Muscle layer of colon (tissue), 2 donors: ENCODE data around the gene TCF7.

Source experiments
- H3K27ac ChIP-seq: one replicate; pipeline ENCODE4 v1.7.0; 2013; ENCODE audit warnings: low read depth, mild to moderate bottlenecking, low read length, moderate library complexity
- H3K27me3 ChIP-seq, 2 donors: one replicate each; pipeline ENCODE4 v1.7.0; 2013; ENCODE audit warnings: low read length in 2 of 2, mild to moderate bottlenecking in 2 of 2; ENCODE audit not compliant: insufficient read depth in 2 of 2, control insufficient read depth in 1 of 2
- H3K36me3 ChIP-seq: one replicate; pipeline ENCODE4 v1.7.0; 2013; ENCODE audit warnings: mild to moderate bottlenecking, low read length; ENCODE audit not compliant: insufficient read depth
- H3K4me1 ChIP-seq: one replicate; pipeline ENCODE4 v1.7.0; 2013; ENCODE audit warnings: mild to moderate bottlenecking, low read length; ENCODE audit not compliant: insufficient read depth
- H3K4me3 ChIP-seq, 2 donors: one replicate each; pipeline ENCODE4 v1.7.0; 2013; ENCODE audit warnings: low read length in 2 of 2, low read depth in 1 of 2, mild to moderate bottlenecking in 1 of 2, moderate library complexity in 1 of 2
- H3K9ac ChIP-seq: one replicate; pipeline ENCODE4 v1.7.0; 2013; ENCODE audit warnings: low read length
- H3K9me3 ChIP-seq: one replicate; pipeline ENCODE4 v1.7.0; 2013; ENCODE audit warnings: mild to moderate bottlenecking, low read length
- donor health status: abdominal sarcoma.
- donor health status: Adenocarcinoma of cecum.

The TCF7 gene

DNA sequence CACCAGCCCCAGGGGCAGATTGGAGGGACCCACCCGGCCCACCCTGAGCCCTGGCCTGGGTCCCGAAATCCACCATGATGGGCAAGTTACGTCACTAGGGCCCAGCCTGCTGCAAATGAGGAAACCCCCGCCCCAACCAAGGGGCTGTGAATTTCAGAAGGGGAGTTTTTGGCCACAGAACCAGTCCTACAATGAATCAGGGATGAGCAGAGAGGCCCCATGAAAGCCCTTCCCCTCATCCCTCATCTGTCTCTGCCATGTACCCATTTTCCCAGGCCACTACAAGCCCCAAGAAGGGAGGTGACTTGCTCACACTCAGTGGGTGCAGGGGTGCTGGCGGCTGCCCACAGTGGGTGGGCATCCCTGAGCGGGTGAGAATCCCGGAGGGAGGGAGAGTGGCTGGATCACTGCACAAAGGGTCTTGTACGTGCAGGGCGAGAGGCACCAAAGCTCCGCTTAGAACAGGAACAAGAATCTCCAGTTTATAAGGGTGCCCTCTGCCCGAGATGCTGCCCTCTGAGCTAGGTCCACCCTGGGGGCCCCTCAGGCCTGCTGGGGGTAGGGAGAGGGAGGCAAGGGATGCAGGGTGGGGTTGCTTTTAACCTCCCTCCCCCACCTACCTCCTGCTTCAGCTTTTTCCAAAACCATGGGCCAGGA, 10.4 kb upstream of the TCF7 start:
- no peak overlapping the region for H3K27ac ChIP-seq
- H3K36me3 ChIP-seq: no peaks in the 10 kb centered on the region
- peaks cover 11% of the 10 kb centered on the region for H3K4me1 ChIP-seq
- H3K4me3 ChIP-seq: no peak overlapping the region
- no peak overlapping the region for H3K9ac ChIP-seq
- no peaks in the 10 kb centered on the region for H3K27me3 ChIP-seq
- H3K9me3 ChIP-seq: no peaks in the 10 kb centered on the region

- no peak overlapping the region for H3K27ac ChIP-seq
- no peaks in the 10 kb centered on the region for H3K4me1 ChIP-seq
- no peaks in the 10 kb centered on the region for H3K9me3 ChIP-seq
- no peaks in the 10 kb centered on the region for H3K36me3 ChIP-seq
- no peak overlapping the region for H3K4me3 ChIP-seq
- peaks cover 8 to 13% of the 10 kb centered on the region in 2 donors for H3K27me3 ChIP-seq
- H3K9ac ChIP-seq: no peak overlapping the region
Observed at GRCh38 chr5:134106991-134107701, 7.3 kb upstream of the TCF7 start.

GRCh38 chr5:134107779-134108178, 6.7 kb upstream of the TCF7 start:
- no peak overlapping the region for H3K27ac ChIP-seq
- no peaks in the 10 kb centered on the region for H3K9me3 ChIP-seq
- H3K4me3 ChIP-seq: no peak overlapping the region
- no peaks in the 10 kb centered on the region for H3K4me1 ChIP-seq
- H3K9ac ChIP-seq: no peak overlapping the region
- no peaks in the 10 kb centered on the region for H3K36me3 ChIP-seq
- H3K27me3 ChIP-seq: peaks cover 11 to 20% of the 10 kb centered on the region in 2 donors

DNA sequence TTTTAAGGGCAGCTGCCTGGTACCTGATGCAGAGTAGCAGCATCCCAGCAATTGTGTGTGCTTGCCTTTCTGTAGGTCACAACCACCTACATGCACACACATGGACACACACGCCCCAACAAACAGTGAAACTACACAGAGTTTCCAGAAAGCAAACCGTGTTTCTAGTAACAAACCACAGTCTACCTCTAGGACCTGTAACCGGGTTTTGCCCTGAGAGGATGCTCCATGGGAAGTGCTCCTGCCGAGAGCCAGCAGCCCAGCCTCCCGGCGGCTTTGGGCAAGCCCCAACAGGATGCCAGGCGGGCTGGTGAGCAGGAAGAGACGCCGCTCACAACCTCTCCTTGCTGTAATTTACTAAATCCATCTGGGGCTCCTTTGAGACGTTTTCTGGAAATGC, 4.1 kb upstream of the TCF7 start:
- no peak overlapping the region for H3K9ac ChIP-seq
- peaks cover 12 to 34% of the 10 kb centered on the region in 2 donors for H3K27me3 ChIP-seq
- no peak overlapping the region for H3K27ac ChIP-seq
- no peaks in the 10 kb centered on the region for H3K9me3 ChIP-seq
- no peak overlapping the region for H3K4me3 ChIP-seq
- H3K4me1 ChIP-seq: peaks cover 12% of the 10 kb centered on the region
- no peaks in the 10 kb centered on the region for H3K36me3 ChIP-seq

DNA sequence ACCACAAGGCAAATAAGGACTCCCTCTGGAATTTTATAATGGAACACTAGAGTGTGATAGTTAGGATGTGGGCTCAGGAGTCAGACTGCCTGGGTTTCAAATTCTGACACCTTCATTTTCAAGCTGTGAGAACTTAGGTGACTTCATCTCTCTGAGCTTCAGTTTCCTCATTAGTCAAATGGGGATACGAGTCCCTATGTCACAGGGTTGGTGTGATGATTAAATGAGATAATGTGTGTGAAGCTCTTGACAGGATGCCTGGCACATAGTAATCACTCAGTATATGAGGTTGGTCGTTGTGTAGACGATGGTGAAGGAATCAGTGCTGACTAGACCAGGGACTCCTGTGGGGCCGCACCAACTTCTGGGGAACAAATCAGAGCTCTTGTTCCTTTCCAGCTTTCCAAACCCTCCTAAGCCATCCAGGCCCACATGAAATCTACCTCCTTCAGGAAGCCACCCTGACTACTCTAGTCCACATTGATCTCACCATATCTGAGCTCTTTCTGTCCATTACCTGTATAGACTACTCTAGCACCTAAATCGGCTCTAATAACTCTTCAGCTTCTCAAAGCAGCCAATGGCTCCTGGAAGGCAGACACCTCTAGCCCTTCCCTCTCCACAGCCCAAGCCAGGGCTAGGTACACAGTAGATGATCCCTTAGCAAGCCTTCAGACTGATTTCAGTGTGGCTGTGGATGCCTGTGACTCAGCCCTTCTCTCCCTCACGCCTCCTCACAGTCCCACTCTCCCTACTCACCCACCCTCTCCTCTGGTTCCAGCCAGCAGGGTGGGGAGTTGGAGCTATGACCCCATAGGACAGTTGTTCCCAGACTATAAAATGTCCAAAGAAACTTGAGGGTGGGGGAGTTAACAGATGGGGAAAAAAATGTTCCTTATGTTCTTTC, 2.5 kb upstream of the TCF7 start:
- Histone ChIP-seq H3K9me3 (no peaks in the 10 kb centered on the region), H3K27me3 (peaks cover 12 to 34% of the 10 kb centered on the region in 2 donors), H3K4me3 (no peak overlapping the region), H3K4me1 (peaks cover 12% of the 10 kb centered on the region), H3K27ac (no peak overlapping the region), H3K36me3 (no peaks in the 10 kb centered on the region), H3K9ac (no peak overlapping the region)

DNA sequence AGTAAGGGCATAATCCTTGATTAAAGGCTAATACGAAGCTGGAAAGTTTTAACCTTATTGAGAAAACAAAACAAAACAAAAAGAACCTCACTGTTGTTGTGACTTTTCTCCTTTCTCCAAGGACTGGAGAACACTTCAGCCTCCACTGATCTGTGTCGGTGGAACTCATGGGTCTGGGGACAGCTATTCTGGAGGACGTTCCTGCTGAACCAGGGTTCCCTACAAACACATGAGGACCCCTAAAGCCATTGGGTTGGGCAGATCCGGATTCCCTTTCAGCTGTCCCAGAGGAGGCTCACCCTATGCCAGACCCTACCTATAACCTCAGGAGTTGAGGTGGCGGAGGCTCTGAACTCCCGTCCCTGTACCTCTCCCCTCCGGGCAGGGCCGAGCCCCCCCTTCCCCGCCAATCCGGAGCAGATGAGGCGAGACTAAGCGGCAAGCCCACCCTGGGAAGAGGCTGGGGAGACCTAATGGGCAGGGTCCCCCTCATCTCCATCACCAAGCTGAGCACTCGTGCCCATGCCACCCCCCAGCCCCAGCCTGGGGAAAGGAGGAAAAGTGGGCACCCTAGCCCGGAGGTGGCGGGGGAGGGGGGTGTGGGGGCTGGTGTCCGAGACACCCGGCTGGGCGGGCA, 1.6 kb upstream of the TCF7 start:
- no peak overlapping the region for H3K27ac ChIP-seq
- no peak overlapping the region for H3K4me3 ChIP-seq
- H3K27me3 ChIP-seq: peaks cover 12 to 34% of the 10 kb centered on the region in 2 donors
- H3K9ac ChIP-seq: no peak overlapping the region
- H3K9me3 ChIP-seq: no peaks in the 10 kb centered on the region
- H3K36me3 ChIP-seq: no peaks in the 10 kb centered on the region
- peaks cover 12% of the 10 kb centered on the region for H3K4me1 ChIP-seq

DNA sequence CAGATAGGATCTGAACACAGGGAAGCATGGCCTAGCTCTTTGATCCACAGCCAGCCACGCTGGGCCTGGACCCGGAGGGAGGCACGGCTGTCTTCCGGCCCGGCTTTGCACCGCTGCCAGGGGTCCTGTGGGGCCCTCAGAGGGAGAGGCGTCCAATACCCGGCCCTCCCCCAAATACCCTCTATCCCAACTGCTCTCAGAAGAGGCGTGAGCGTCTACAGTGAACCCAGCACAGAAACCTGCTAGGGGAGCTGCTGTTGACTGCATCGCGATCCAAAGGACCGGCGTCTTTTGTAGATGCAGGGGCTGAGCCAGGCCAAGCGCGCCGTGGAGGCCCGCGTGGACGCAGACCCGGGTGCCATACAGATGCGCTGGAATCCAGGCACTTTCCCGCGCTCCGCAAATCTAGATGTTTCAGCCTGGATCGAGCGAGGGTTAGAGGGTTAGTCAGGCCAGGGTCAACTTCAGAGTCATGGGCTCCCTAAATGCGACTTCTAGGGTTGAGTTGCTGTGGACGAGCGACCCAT, 1.1 kb upstream of the TCF7 start:
- no peak overlapping the region for H3K27ac ChIP-seq
- peak overlapping the region; percentile 61 to 77 for H3K4me3 ChIP-seq
- H3K36me3 ChIP-seq: no peaks in the 10 kb centered on the region
- no peak overlapping the region for H3K9ac ChIP-seq
- H3K27me3 ChIP-seq: peaks cover 12 to 34% of the 10 kb centered on the region in 2 donors
- peaks cover 12% of the 10 kb centered on the region for H3K4me1 ChIP-seq
- no peaks in the 10 kb centered on the region for H3K9me3 ChIP-seq

GRCh38 chr5:134114886-134115805, 665 bp downstream of the TCF7 start:
- H3K36me3 ChIP-seq: no peaks in the 10 kb centered on the region
- no peak overlapping the region for H3K9ac ChIP-seq
- no peaks in the 10 kb centered on the region for H3K9me3 ChIP-seq
- peaks cover 12% of the 10 kb centered on the region for H3K4me1 ChIP-seq
- H3K4me3 ChIP-seq: no peak overlapping the region
- H3K27me3 ChIP-seq: peaks cover 12 to 34% of the 10 kb centered on the region in 2 donors
- H3K27ac ChIP-seq: no peak overlapping the region

DNA sequence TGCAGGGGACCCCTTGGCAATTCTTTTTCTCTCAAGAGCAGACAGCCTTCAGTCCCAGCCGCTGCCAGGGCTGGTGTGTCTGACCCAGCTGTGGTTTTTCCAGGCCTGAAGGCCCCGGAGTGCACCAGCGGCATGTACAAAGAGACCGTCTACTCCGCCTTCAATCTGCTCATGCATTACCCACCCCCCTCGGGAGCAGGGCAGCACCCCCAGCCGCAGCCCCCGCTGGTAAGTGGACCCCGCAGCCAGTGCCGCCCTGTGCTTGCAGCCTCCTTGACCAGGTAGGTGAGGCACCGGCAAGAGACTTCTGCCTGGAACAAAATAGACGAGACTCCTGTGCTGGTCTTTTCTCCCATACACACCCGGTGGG, 1.3 kb downstream of the TCF7 start:
- Histone ChIP-seq H3K9ac (no peak overlapping the region), H3K27me3 (peaks cover 12 to 34% of the 10 kb centered on the region in 2 donors), H3K27ac (no peak overlapping the region), H3K4me3 (no peak overlapping the region), H3K9me3 (no peaks in the 10 kb centered on the region), H3K36me3 (no peaks in the 10 kb centered on the region), H3K4me1 (peaks cover 12% of the 10 kb centered on the region)

GRCh38 chr5:134116286-134116685, 1.8 kb downstream of the TCF7 start:
- H3K4me1 ChIP-seq: peaks cover 12% of the 10 kb centered on the region
- H3K9ac ChIP-seq: no peak overlapping the region
- no peak overlapping the region for H3K4me3 ChIP-seq
- H3K36me3 ChIP-seq: no peaks in the 10 kb centered on the region
- H3K27me3 ChIP-seq: peaks cover 12 to 29% of the 10 kb centered on the region in 2 donors
- no peaks in the 10 kb centered on the region for H3K9me3 ChIP-seq
- no peak overlapping the region for H3K27ac ChIP-seq
